Measurements from ENCODE around the gene SLC24A4.

Gene SLC24A4

GRCh38 chr14:92323011-92323915 lies at the start of gene SLC24A4:
Gene SLC24A4, plus strand, starts transcription at chr14:92323165. Its CDS starts 666 bp downstream, at chr14:92323831.
- no peak for DNase-seq (ENCODE audit: extremely low read depth in 1 of 2, low read depth in 1 of 2)

GRCh38 chr14:92273166-92273565 lies 49.8 kb upstream of the SLC24A4 start:
- no peak for DNase-seq (ENCODE audit: extremely low read depth in 1 of 2, low read depth in 1 of 2)

- DNase-seq (ENCODE audit: extremely low read depth in 1 of 2, low read depth in 1 of 2): no peak
Observed at GRCh38 chr14:92274055-92274454, 48.9 kb upstream of the SLC24A4 start.

- DNase-seq (ENCODE audit: extremely low read depth in 1 of 2, low read depth in 1 of 2): no peak
Observed at GRCh38 chr14:92276074-92276473, 46.9 kb upstream of the SLC24A4 start.

- DNase-seq (ENCODE audit: extremely low read depth in 1 of 2, low read depth in 1 of 2): no peak
Observed at GRCh38 chr14:92277031-92277430, 45.9 kb upstream of the SLC24A4 start.

GRCh38 chr14:92280554-92281262 lies 42.3 kb upstream of the SLC24A4 start:
- no peak for DNase-seq (ENCODE audit: extremely low read depth in 1 of 2, low read depth in 1 of 2)

GRCh38 chr14:92282669-92283068 lies 40.3 kb upstream of the SLC24A4 start:
- DNase-seq (ENCODE audit: extremely low read depth in 1 of 2, low read depth in 1 of 2): no peak

- no peak for DNase-seq (ENCODE audit: extremely low read depth in 1 of 2, low read depth in 1 of 2)
Observed at GRCh38 chr14:92285311-92285710, 37.7 kb upstream of the SLC24A4 start.

GRCh38 chr14:92287987-92288386 lies 35.0 kb upstream of the SLC24A4 start:
- no peak for DNase-seq (ENCODE audit: extremely low read depth in 1 of 2, low read depth in 1 of 2)

- no peak for DNase-seq (ENCODE audit: extremely low read depth in 1 of 2, low read depth in 1 of 2)
Observed at GRCh38 chr14:92288994-92289660, 33.8 kb upstream of the SLC24A4 start.

- DNase-seq (ENCODE audit: extremely low read depth in 1 of 2, low read depth in 1 of 2): no peak
Observed at GRCh38 chr14:92292673-92293072, 30.3 kb upstream of the SLC24A4 start.

GRCh38 chr14:92294506-92294905 lies 28.5 kb upstream of the SLC24A4 start:
- DNase-seq (ENCODE audit: extremely low read depth in 1 of 2, low read depth in 1 of 2): no peak

- DNase-seq (ENCODE audit: extremely low read depth in 1 of 2, low read depth in 1 of 2): no peak
Observed at GRCh38 chr14:92297818-92298595, 25.0 kb upstream of the SLC24A4 start.

- no peak for DNase-seq (ENCODE audit: extremely low read depth in 1 of 2, low read depth in 1 of 2)
Observed at GRCh38 chr14:92302481-92302880, 20.5 kb upstream of the SLC24A4 start.

- no peak for DNase-seq (ENCODE audit: extremely low read depth in 1 of 2, low read depth in 1 of 2)
Observed at GRCh38 chr14:92308716-92309115, 14.2 kb upstream of the SLC24A4 start.

GRCh38 chr14:92309968-92310530 lies 12.9 kb upstream of the SLC24A4 start:
- no peak for DNase-seq (ENCODE audit: extremely low read depth in 1 of 2, low read depth in 1 of 2)

- no peak for DNase-seq (ENCODE audit: extremely low read depth in 1 of 2, low read depth in 1 of 2)
Observed at GRCh38 chr14:92310776-92311375, 12.1 kb upstream of the SLC24A4 start.

GRCh38 chr14:92314182-92314581 lies 8.8 kb upstream of the SLC24A4 start:
- DNase-seq (ENCODE audit: extremely low read depth in 1 of 2, low read depth in 1 of 2): no peak

- no peak for DNase-seq (ENCODE audit: extremely low read depth in 1 of 2, low read depth in 1 of 2)
Observed at GRCh38 chr14:92315050-92315805, 7.7 kb upstream of the SLC24A4 start.
